IPS-15b (cell line): ENCODE results near the gene HECTD2.
"Not testable (repeated sequence)": the region's sequence is repeated elsewhere in the genome, so short reads cannot be mapped to it uniquely, and the experiment has no call there.

ENCODE experiments used
- H3K27me3 ChIP-seq: one replicate; pipeline ENCODE4 v1.6.1; 2013; ENCODE audit warnings: low read length; ENCODE audit not compliant: control insufficient read depth, insufficient read depth
- H3K36me3 ChIP-seq: one replicate; pipeline ENCODE4 v1.6.1; 2013; ENCODE audit warnings: low read length; ENCODE audit not compliant: control insufficient read depth, insufficient read depth
- H3K4me1 ChIP-seq: one replicate; pipeline ENCODE4 v1.6.1; 2013; ENCODE audit warnings: mild to moderate bottlenecking, low read length; ENCODE audit not compliant: control insufficient read depth, insufficient read depth
- H3K4me3 ChIP-seq: one replicate; pipeline ENCODE4 v1.5.1; 2013; ENCODE audit warnings: low read depth, low read length
- H3K9ac ChIP-seq: one replicate; pipeline ENCODE4 v1.6.1; 2013; ENCODE audit warnings: low read depth, mild to moderate bottlenecking, low read length
- H3K9me3 ChIP-seq: one replicate; pipeline ENCODE4 v1.6.1; 2013; ENCODE audit warnings: mild to moderate bottlenecking, low read length; ENCODE audit not compliant: control insufficient read depth, insufficient read depth

Gene HECTD2

GRCh38 chr10:91409869-91410637, at the start of gene HECTD2:
Gene HECTD2, plus strand, starts transcription at chr10:91410344. Its CDS starts 95 bp downstream, at chr10:91410439.
- no peaks in the 10 kb centered on the region for H3K36me3 ChIP-seq
- H3K27me3 ChIP-seq: peaks cover 9% of the 10 kb centered on the region
- H3K4me1 ChIP-seq: peaks cover 17% of the 10 kb centered on the region
- peak within 1 kb of the TSS; percentile 97 for H3K9ac ChIP-seq
- H3K9me3 ChIP-seq: no peaks in the 10 kb centered on the region
- H3K4me3 ChIP-seq: peak within 1 kb of the TSS; percentile 97

GRCh38 chr10:91360461-91360860, 49.7 kb upstream of the HECTD2 start:
- Histone ChIP-seq H3K27me3 (no peaks in the 10 kb centered on the region), H3K36me3 (no peaks in the 10 kb centered on the region), H3K9ac (no peak overlapping the region), H3K4me3 (no peak overlapping the region), H3K9me3 (no peaks in the 10 kb centered on the region), H3K4me1 (no peaks in the 10 kb centered on the region)

GRCh38 chr10:91365519-91365918, 44.6 kb upstream of the HECTD2 start:
- H3K4me1 ChIP-seq: not testable (repeated sequence)

GRCh38 chr10:91366704-91367103, 43.4 kb upstream of the HECTD2 start:
- Histone ChIP-seq H3K9ac (no peak overlapping the region), H3K36me3 (no peaks in the 10 kb centered on the region), H3K4me3 (no peak overlapping the region), H3K9me3 (no peaks in the 10 kb centered on the region), H3K27me3 (no peaks in the 10 kb centered on the region), H3K4me1 (no peaks in the 10 kb centered on the region)

More at GRCh38 chr10:91365519-91365918, 44.6 kb upstream of the HECTD2 start:
- not testable (repeated sequence) for H3K27me3 ChIP-seq, H3K36me3 ChIP-seq, H3K9me3 ChIP-seq, H3K4me3 ChIP-seq, H3K9ac ChIP-seq

GRCh38 chr10:91367127-91367531, 43.0 kb upstream of the HECTD2 start:
- no peaks in the 10 kb centered on the region for H3K36me3 ChIP-seq
- H3K9ac ChIP-seq: no peak overlapping the region
- H3K9me3 ChIP-seq: no peaks in the 10 kb centered on the region
- H3K4me1 ChIP-seq: no peaks in the 10 kb centered on the region
- H3K27me3 ChIP-seq: no peaks in the 10 kb centered on the region
- no peak overlapping the region for H3K4me3 ChIP-seq

GRCh38 chr10:91367558-91367957, 42.6 kb upstream of the HECTD2 start:
- Histone ChIP-seq H3K27me3 (no peaks in the 10 kb centered on the region), H3K36me3 (no peaks in the 10 kb centered on the region), H3K4me3 (no peak overlapping the region)

GRCh38 chr10:91369978-91370589, 40.1 kb upstream of the HECTD2 start:
- H3K27me3 ChIP-seq, H3K4me1 ChIP-seq, H3K9ac ChIP-seq, H3K36me3 ChIP-seq, H3K4me3 ChIP-seq, H3K9me3 ChIP-seq: not testable (repeated sequence)

More at GRCh38 chr10:91367558-91367957, 42.6 kb upstream of the HECTD2 start:
- Histone ChIP-seq H3K9ac (no peak overlapping the region), H3K9me3 (no peaks in the 10 kb centered on the region), H3K4me1 (no peaks in the 10 kb centered on the region)

- H3K27me3 ChIP-seq: no peaks in the 10 kb centered on the region
- no peak overlapping the region for H3K9ac ChIP-seq
- no peak overlapping the region for H3K4me3 ChIP-seq
- H3K9me3 ChIP-seq: no peaks in the 10 kb centered on the region
- no peaks in the 10 kb centered on the region for H3K36me3 ChIP-seq
- H3K4me1 ChIP-seq: no peaks in the 10 kb centered on the region
These were observed 36.1 kb upstream of the HECTD2 start for GRCh38 chr10:91374052-91374451.

- H3K27me3 ChIP-seq: no peaks in the 10 kb centered on the region
- H3K4me1 ChIP-seq: no peaks in the 10 kb centered on the region
- H3K9ac ChIP-seq: no peak overlapping the region
- H3K4me3 ChIP-seq: no peak overlapping the region
- no peaks in the 10 kb centered on the region for H3K36me3 ChIP-seq
- H3K9me3 ChIP-seq: no peaks in the 10 kb centered on the region
These were observed 32.1 kb upstream of the HECTD2 start for GRCh38 chr10:91378061-91378460.

- no peaks in the 10 kb centered on the region for H3K9me3 ChIP-seq
- no peaks in the 10 kb centered on the region for H3K36me3 ChIP-seq
- no peak overlapping the region for H3K4me3 ChIP-seq
- H3K4me1 ChIP-seq: no peaks in the 10 kb centered on the region
- H3K27me3 ChIP-seq: peaks cover 2% of the 10 kb centered on the region
- H3K9ac ChIP-seq: no peak overlapping the region
These were observed 29.3 kb upstream of the HECTD2 start for GRCh38 chr10:91380873-91381256.

GRCh38 chr10:91381257-91381891, 28.8 kb upstream of the HECTD2 start:
- H3K36me3 ChIP-seq: no peaks in the 10 kb centered on the region
- no peak overlapping the region for H3K4me3 ChIP-seq
- H3K27me3 ChIP-seq: peaks cover 4% of the 10 kb centered on the region
- H3K9me3 ChIP-seq: no peaks in the 10 kb centered on the region
- H3K4me1 ChIP-seq: no peaks in the 10 kb centered on the region
- no peak overlapping the region for H3K9ac ChIP-seq
